Activated CD4-positive, alpha-beta T cell treated with anti-CD3 and anti-CD28 coated beads, Interleukin-2, amount 50 U/mL, for 48 hours (primary cell): ENCODE data around the gene HSD11B1L.

Experiments used
- DNase-seq, 2 experiments: peaks; one replicate each; pipeline ENCODE4 v3.0.0-alpha.2; 2020

HSD11B1L gene

GRCh38 chr19:5667751-5668271 is 13.0 kb upstream of the HSD11B1L start:
- no peak for DNase-seq

GRCh38 chr19:5669212-5669611 is 11.6 kb upstream of the HSD11B1L start:
- DNase-seq, result no peak

GRCh38 chr19:5671600-5671999 is 9.2 kb upstream of the HSD11B1L start:
- DNase-seq, result no peak

GRCh38 chr19:5672708-5673459 is 7.9 kb upstream of the HSD11B1L start:
- DNase-seq, result no peak

- no peak for DNase-seq
These were observed 7.1 kb upstream of the HSD11B1L start for GRCh38 chr19:5673752-5674151.

- no peak for DNase-seq
These were observed 6.1 kb upstream of the HSD11B1L start for GRCh38 chr19:5674714-5675113.

- no peak for DNase-seq
These were observed 4.6 kb upstream of the HSD11B1L start for GRCh38 chr19:5676105-5676771.

GRCh38 chr19:5676772-5677105 is 4.1 kb upstream of the HSD11B1L start:
- DNase-seq, result no peak

- DNase-seq, result no peak
These were observed 3.7 kb upstream of the HSD11B1L start for GRCh38 chr19:5677136-5677535.

- DNase-seq, result no peak
These were observed 3.2 kb upstream of the HSD11B1L start for GRCh38 chr19:5677580-5677979.

- no peak for DNase-seq
These were observed 2.6 kb upstream of the HSD11B1L start for GRCh38 chr19:5678071-5678718.

- peak in 1 of 2 experiments; percentile 17 for DNase-seq
These were observed 1.3 kb upstream of the HSD11B1L start for GRCh38 chr19:5679289-5680083.

- DNase-seq, result no peak
These were observed 767 bp upstream of the HSD11B1L start for GRCh38 chr19:5680084-5680436.

GRCh38 chr19:5681391-5682106 is 722 bp downstream of the HSD11B1L start:
- no peak for DNase-seq

GRCh38 chr19:5682107-5682482 is 1.3 kb downstream of the HSD11B1L start:
- DNase-seq, result no peak

GRCh38 chr19:5683177-5683886 is 2.5 kb downstream of the HSD11B1L start:
- no peak for DNase-seq

GRCh38 chr19:5684694-5685430 is 4.0 kb downstream of the HSD11B1L start:
- no peak for DNase-seq

GRCh38 chr19:5686326-5686646 is 5.5 kb downstream of the HSD11B1L start:
- no peak for DNase-seq

- peak; percentile 100 for DNase-seq
These were observed 6.0 kb downstream of the HSD11B1L start for GRCh38 chr19:5686647-5687359.

GRCh38 chr19:5687360-5688198 is 6.8 kb downstream of the HSD11B1L start:
- no peak for DNase-seq
